Measurements from ENCODE around the gene ACKR4.

DNA sequence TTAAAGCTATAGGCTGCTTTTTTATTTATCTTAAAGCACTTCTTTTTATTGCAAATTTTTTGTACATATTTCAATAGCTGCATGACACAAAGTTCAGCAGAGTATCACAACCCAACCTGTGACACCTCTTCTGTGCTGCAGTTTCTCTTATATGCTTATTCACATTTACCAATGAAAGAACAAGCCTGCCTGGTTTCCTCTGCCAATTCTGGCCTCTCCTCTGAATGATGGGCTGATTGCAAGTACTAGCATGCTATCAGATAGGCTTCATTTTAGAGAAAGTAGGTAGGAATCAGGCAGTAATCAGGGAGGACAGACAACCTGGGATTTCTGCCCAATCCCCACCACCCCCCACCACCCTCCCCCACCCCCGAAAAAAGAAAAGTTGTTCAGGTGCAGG, 26.6 kb downstream of the ACKR4 start:
- TF ChIP-seq POLR2A (IDR thresholded peaks at IDR 0.05; ENCODE audit: low read length) (no peak), GATA1 (IDR thresholded peaks at IDR 0.05; ENCODE audit: low read depth, low read length) (no peak)
